ENCODE results near the gene HERC4. TPM values are rescaled to one million over a fixed set of nuclear protein-coding genes. Genes with fewer than 3 reads are reported as not detected.

The HERC4 gene
- total and polyA plus RNA-seq, 9 of the 15 experiments (the other 6 are each of a cell fraction or from before 2014, with no cell fraction given): 12.5 to 33.5 (median 22.8) TPM

- no peak for TF ChIP-seq CLOCK (CRISPR knock-in tag; IDR thresholded peaks at IDR 0.05; ENCODE audit: borderline replicate concordance)
- TF ChIP-seq SAFB2 (IDR thresholded peaks at IDR 0.05; ENCODE audit: borderline replicate concordance, low read depth, low read length, severe bottlenecking): no peak
- TF ChIP-seq ZNF766 (CRISPR knock-in tag; conservative IDR thresholded peaks at IDR 0.05): peak; percentile 21; the same call in 1 of the 2 replicates
- TF ChIP-seq POLR2AphosphoS2 (IDR thresholded peaks at IDR 0.05; ENCODE audit: low read length): no peak
- peak; percentile 80 for TF ChIP-seq SAP30 (IDR thresholded peaks at IDR 0.05; ENCODE audit: borderline replicate concordance, insufficient read depth, low read depth, low read length, poor library complexity, severe bottlenecking)
- TF ChIP-seq PYGO2 (tag; IDR thresholded peaks at IDR 0.05): no peak
- no peak for TF ChIP-seq LARP7 (IDR thresholded peaks at IDR 0.05)
- TF ChIP-seq ZNF263 (CRISPR knock-in tag; IDR thresholded peaks at IDR 0.05; ENCODE audit: borderline replicate concordance): no peak
- no peak for TF ChIP-seq ZNF274 (IDR thresholded peaks at IDR 0.05; ENCODE audit: borderline replicate concordance, low read depth, low read length)
- no peak for TF ChIP-seq FOXJ2 (tag; IDR thresholded peaks at IDR 0.05)
- TF ChIP-seq GTF3C2 (IDR thresholded peaks at IDR 0.05; ENCODE audit: borderline replicate concordance, extremely low read depth, insufficient read length): no peak
- TF ChIP-seq TCF15 (CRISPR knock-in tag; IDR thresholded peaks at IDR 0.05): no peak
- no peak for TF ChIP-seq ZNF280B (CRISPR knock-in tag; IDR thresholded peaks at IDR 0.05)
- no peak for TF ChIP-seq ZBTB8A (IDR thresholded peaks at IDR 0.05; ENCODE audit: partially characterized antibody)
- TF ChIP-seq ZNF217 (CRISPR knock-in tag; IDR thresholded peaks at IDR 0.05): no peak
- no peak for TF ChIP-seq KAT2B (IDR thresholded peaks at IDR 0.05; ENCODE audit: low read depth, low read length)
- peak; percentile 24; the same call in 1 of the 2 replicates for TF ChIP-seq ARID1B (IDR thresholded peaks at IDR 0.05)
- peak; percentile 57 for TF ChIP-seq NBN (IDR thresholded peaks at IDR 0.05; ENCODE audit: low read depth)
- no peak for TF ChIP-seq RAD51 (IDR thresholded peaks at IDR 0.05; ENCODE audit: borderline replicate concordance, low read depth)
- TF ChIP-seq DIDO1 (tag; IDR thresholded peaks at IDR 0.05; ENCODE audit: low read depth): no peak
Measured at GRCh38 chr10:68074775-68075549, at the start of gene HERC4 (continued).
